GM21737 (cell line): Measurements from ENCODE around the gene TPM3.
"Not testable (repeated sequence)": the region's sequence is repeated elsewhere in the genome, so short reads cannot be mapped to it uniquely, and the experiment has no call there.

Experiments
- ATAC-seq: cut with Tn5 transposase; IDR thresholded peaks from one replicate; pipeline ENCODE4 v1.9.1; 2021; ENCODE audit warnings: mild to moderate bottlenecking, moderate library complexity; ENCODE audit not compliant: unreplicated experiment

The TPM3 gene

DNA sequence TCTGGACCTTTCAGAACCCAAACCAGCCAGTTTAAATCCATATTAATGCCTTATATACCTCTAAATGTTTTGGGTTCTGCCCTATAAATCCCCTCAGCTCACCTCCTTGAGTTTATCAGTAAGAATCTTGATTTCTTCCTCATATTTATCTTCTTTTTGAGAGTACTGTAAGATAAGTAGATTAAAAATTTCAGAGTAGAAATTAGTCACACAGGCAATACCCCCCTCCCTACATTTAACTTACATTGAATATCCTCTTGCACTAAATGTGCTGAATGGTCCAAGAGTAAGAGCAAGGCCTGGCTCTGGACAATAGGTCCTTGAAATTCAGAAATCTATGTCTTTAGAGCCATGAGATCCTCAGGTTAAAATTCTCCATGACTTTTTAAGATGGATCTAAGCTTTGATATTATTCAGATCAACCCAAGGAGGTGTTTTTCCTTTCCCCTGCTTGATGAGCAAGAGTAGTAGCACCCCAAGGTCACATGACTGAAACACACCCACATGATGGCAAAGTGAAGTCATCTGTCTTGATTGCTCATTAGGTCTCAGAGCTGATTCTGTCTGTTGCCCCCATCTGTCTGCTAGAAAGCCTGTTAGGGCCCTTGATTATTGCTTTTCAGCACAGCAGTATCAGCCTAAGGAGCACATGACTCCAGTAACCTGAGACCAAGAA, 21.2 kb downstream of the TPM3 start:
- no peak for ATAC-seq

DNA sequence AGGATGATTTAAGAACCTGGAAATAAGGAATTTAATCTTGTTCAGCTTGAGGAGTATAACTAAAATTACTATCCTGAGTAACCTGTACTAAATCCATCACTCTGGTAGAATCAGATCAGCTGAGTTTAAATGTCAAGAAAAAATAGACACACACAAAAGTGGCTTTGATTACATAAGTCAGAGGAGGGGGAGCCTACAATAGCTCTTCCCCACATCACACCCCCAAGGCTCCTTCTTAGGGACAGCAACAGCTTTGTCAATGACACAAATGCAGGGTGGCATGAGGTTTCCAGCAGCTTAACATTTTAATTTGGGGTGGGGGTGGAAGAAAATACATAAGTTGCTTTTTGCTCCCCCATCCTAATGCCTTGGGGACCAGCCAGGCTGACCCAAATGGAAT, 24.4 kb downstream of the TPM3 start:
- no peak for ATAC-seq

- no peak for ATAC-seq
These were observed 25.7 kb downstream of the TPM3 start for GRCh38 chr1:154166207-154166606.

GRCh38 chr1:154159554-154159953, 32.3 kb downstream of the TPM3 start:
- no peak for ATAC-seq

DNA sequence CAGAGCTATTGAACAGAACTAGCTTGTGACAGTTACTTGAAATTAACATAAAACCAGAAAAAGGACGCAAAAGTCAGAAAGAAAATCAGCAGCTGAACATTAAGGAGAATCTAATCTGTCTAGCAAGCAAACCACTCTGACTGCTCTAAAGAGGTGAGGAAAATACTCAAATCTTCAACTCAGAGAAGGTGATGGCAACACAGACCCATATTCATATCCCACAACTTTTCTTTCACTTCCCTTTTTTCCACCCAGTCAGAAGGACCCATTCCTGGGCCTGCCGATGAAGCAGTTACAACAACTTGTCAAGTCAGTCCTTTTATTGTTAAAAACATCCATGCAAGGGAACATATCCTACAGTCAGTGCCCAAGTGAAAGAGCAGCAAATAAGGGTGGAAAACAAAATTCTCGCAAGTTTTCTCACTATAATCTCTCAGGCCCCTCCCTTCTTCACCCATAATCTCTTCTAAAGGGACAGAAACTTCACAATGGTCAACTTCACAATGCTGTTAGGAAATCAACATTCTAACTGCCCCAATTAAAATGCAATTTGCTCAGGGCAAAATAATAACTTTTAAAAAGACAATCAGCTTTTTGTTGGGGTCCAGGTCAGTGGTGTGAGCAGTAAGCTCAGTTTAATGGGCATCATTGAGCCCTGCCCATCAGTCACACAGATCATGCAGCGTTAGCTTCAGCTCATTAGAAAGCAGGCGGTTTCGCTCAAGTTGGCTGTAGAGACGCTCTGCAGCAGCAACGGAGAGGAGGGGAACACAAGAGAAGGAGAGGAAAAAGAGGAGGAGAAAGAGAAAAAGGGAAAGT, 33.4 kb downstream of the TPM3 start:
- ATAC-seq: no peak

- peak; percentile 69 for ATAC-seq
These were observed 34.2 kb downstream of the TPM3 start for GRCh38 chr1:154157520-154158306.

DNA sequence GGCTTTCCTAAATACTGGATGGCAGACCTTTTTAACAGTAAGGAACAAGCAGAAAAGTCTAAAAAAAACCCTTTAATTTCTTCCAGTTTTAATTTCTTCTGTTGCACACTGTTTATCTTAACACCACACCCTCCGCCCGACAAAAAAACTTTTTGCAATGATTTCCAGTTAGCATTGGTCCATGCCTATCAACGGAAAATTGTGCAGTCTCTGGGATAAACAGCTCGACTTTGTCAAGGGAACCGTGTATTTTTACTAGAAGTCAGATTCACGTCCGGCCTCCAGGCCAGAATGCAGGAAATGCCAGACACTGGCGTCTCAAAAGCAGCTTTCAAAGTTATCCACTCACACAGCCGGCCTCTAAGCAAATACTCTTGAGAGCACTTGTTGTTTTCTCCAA, 36.6 kb downstream of the TPM3 start:
- no peak for ATAC-seq

DNA sequence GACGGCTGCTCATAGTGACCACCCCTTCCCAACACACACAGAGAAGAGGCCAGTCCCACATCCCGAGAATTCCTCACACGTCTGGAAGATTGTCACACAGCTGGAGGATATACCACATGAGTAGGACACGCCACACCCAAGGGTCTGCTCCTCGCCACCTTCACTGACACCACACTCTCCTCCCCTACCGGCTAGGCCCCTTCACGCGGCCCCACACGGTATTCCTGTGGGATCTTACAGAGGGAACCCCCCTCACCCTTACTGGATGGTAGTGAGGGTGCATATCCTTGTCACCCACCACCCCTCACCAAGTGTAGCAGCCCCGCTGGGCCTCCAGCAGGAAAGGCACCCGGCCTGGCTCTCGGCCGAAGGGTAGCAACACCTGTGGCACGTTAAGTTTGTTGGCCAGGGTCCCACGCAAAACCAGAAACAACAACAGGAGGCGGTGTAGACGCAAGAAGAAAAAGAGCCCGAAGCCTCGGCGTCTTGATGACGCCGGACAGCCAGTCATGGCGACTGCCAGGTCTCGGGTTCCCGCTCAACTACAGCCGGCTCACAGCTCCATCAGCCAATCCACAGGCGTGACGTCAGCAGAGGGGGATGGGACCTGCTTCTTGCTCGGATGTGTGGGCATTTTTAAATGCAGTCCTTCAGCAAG, 37.2 kb downstream of the TPM3 start, which contains the start of gene NUP210L:
TSS of gene NUP210L (minus strand) at position 540 of the 658 bp plus-strand sequence.
- ATAC-seq: no peak

DNA sequence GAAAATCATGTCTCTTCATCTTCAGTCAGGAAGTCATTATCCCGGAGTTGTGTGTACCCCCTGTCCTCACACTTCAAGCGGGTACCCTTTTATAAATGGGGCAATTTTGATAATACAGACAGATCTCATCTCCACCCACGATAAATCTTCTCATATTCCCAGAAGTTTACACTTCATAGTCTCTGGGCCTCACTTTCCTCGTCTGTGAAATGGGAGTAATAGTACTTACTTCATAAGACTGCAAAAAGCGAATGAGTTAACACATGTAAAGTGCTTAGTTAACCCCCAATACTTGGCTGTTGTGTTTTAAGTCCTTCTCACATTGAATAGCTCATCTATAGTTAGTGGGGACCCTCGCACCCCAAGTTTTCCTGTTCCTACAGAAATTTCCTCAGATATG, 37.8 kb downstream of the TPM3 start:
- no peak for ATAC-seq

GRCh38 chr1:154151311-154151710, 40.6 kb downstream of the TPM3 start:
- no peak for ATAC-seq

GRCh38 chr1:154148807-154149206, 43.1 kb downstream of the TPM3 start:
- ATAC-seq: no peak

DNA sequence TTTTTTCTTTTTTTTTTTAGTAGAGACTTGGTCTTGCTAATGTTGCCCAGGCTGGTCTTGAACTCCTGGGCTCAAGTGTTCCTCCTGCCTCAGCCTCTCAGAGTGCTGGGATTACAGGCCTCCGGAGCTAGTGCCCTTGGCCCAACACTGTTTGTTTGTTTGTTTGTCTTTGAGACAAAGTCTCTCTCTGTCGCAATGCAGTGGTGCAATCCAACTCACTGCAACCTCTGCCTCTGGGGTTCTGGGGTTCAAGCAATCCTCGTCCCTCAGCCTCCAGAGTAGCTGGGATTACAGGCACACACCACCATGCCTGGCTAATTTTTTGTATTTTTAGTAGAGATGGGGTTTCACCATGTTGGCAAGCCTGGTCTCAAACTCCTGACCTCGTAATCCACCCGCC, 44.4 kb downstream of the TPM3 start:
- not testable (repeated sequence) for ATAC-seq

DNA sequence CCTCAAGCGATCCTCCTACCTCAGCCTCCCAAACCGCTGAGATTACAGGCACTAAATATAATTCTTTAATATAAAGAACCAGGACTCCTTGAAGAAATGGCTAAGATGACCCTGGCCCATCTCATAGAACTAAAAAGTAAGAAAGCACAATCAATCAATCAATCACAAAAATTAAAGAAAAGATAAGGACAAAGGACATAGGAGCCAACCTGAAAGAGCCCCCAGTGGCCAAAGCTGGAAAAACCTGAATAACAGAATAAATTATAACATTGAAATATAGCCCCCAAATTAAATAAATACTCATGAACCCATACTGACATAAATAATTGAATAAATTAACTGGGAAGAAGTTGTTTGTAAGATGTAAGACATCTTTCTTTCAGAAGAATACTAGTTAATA, 45.9 kb downstream of the TPM3 start:
- no peak for ATAC-seq

DNA sequence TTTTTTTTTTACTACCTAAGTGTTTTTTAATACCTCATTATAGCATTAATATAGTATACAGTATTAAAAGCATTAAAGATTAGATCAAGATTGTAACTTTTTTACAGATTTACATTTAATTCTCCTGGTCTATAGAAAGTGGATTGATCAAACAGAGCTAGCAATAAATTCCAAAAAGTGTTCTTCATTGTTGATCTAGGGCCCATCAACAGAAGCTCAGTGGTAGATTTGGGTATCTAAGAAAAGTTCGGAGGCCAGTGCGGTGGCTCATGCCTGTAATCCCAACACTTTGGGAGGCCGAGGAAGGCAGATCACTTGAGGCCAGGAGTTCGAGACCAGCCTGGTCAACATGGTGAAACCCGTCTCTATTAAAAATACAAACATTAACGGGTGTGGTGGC, 49.5 kb downstream of the TPM3 start:
- ATAC-seq: no peak

GRCh38 chr1:154141240-154141639, 50.7 kb downstream of the TPM3 start:
- no peak for ATAC-seq

DNA sequence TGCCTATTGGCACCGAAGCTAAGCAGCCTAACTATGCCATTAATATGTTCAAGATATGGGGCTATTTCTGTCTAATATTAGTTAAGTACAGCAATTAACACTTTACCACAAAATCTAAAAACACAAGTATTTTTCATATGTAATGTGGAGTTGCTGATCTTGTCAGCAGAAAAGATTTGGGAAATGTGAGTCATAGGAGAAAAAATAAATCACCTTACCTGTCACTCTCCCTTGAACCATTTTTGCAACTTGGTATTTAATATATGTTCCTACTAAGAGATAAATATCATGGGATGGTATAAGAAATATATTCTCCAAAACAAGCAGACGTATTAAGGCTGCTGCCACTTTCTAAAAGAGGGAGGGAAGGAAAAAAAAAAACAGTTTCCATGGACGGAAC, 54.0 kb downstream of the TPM3 start:
- ATAC-seq: no peak

GRCh38 chr1:154133256-154133655, 58.6 kb downstream of the TPM3 start:
- ATAC-seq: no peak

GRCh38 chr1:154129391-154129970, 62.4 kb downstream of the TPM3 start:
- ATAC-seq: no peak

- ATAC-seq: not testable (repeated sequence)
These were observed 68.7 kb downstream of the TPM3 start for GRCh38 chr1:154123205-154123604.

DNA sequence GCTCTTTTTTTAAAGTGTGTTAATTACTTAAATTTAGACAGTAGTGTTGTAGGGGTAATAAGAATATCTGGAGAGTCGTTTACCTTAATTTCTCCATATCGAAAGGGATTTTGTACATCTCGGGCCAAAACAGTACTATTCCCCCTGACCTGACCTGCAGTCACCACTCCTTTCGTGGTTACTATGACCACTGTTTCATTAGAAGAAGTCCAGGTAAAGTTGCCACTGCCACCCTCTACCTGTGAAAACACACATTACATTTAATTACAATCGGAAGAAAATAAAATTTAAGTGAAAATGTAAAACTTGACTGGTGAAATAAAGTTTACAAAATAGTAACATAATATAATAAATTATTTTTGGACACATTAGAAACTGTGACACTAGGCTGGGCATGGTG, 74.3 kb downstream of the TPM3 start:
- no peak for ATAC-seq

DNA sequence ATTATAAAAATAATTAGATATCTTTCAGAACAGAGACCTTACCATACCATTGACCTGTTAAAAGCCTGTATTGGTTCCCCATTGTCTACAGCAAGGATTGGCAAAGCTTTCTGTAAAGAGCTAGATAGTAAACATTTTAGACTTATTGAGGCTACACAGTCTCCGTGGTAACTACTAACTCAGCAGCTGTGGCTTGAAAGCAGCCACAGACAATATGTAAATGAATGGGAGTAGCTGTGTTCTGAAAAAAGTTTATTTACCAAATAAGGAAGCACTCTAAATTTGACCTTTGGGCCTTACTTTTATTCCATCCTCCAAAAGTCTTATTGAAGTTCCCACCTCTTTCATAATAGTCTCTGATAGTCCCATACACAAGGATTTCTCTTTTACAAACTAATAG, 76.7 kb downstream of the TPM3 start:
- no peak for ATAC-seq
